H1 (cell line): ENCODE data around the gene EML5. TPM values are rescaled to one million over a fixed set of nuclear protein-coding genes. Genes with fewer than 3 reads are reported as not detected.

ENCODE experiments used
- SAP30 ChIP-seq: fragments of 300-600 bp; sonication (generic); IDR thresholded peaks from 2 replicates; pipeline ENCODE4 v1.7.1; 2012; ENCODE audit warnings: low read length, moderate library complexity, mild to moderate bottlenecking, inconsistent platforms; ENCODE audit not compliant: insufficient read depth, insufficient replicate concordance
- USF2 ChIP-seq: IDR thresholded peaks from 2 replicates; pipeline ENCODE4 v1.6.1; 2011; ENCODE audit warnings: low read length, improper control_type of control experiment
- polyA plus RNA-seq, 7 experiments: library from polyadenylated mRNA; depleted of rRNA in 3 of 7; stranded (reverse) in 5 of 7; unstranded in 2 of 7; fragments of >200 nt in 5 of 7; fragments of 200-250 nt in 2 of 7; gene quantifications; 1 replicate in 5 of 7; 2 replicates in 1 of 7; 4 replicates in 1 of 7; pipeline versions ENCODE4 v1.2.1 to v1.2.3, GENCODE V29; 2011 to 2013; ENCODE audit warnings: missing spikeins in 2 of 7, mixed read lengths in 2 of 7
- total RNA-seq: library from RNA; stranded (reverse); fragmentation: NEBNext Ultra II Directional; extraction: Animal tissue kit (Norgen Biotek cat#: 25700); gene quantifications from 2 replicates; pipeline ENCODE4 v1.2.1, GENCODE V29; 2021

The EML5 gene
- total and polyA plus RNA-seq, 2 of the 8 experiments (the other 6 are each of a cell fraction or from before 2014, with no cell fraction given), result 0.39 to 0.88 TPM

DNA sequence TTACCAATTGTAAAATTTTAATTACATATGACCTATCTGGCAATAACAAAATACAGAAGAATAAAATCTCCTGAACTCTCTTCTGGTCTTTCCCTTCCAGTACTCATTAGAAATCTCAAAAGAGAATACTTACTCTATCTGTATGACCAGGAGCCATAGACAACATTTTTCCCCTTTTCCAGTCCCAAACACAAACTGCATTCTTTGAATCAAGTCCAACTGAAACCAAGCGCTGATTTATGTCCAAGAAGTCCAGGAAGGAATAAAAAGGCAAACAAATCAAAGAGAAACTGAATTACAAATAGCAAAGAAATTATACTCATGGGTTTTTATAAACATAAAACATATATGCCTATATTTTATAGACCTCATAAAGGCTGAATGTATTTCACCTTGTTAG lies 46.7 kb downstream of the EML5 start (continued):
- no peak for TF ChIP-seq USF2
- no peak for TF ChIP-seq SAP30
